Stimulated activated naive B cell treated with anti-CD40 and anti-IgM and Interleukin-4, amounts not matched to agents 10 μg/mL and 1 μg/mL and 100 μg/mL, for 72 hours (primary cell): Measurements from ENCODE around the gene PRTN3.
"Not testable (repeated sequence)": the region's sequence is repeated elsewhere in the genome, so short reads cannot be mapped to it uniquely, and the experiment has no call there.

Experiments used
- ATAC-seq, 2 donors: fragments of 150-1000 bp; cut with Tn5 transposase; replicated peaks; 2 replicates each; pipeline ENCODE4 v1.10.0; 2021; ENCODE audit warnings: moderate library complexity in 1 of 2
- DNase-seq: peaks from one replicate; pipeline ENCODE4 v3.0.0; 2021
- H3K27ac Mint-ChIP-seq: one replicate; pipeline ENCODE4 v1.8.0; 2022; ENCODE audit warnings: mild to moderate bottlenecking, mixed read lengths
- H3K27me3 Mint-ChIP-seq, 2 donors: one replicate each; pipeline ENCODE4 v1.8.0; 2022; ENCODE audit warnings: mixed read lengths in 2 of 2
- H3K36me3 Mint-ChIP-seq, 2 donors: one replicate each; pipeline ENCODE4 v1.8.0; 2022; ENCODE audit warnings: mixed read lengths in 2 of 2, mild to moderate bottlenecking in 1 of 2
- H3K4me1 Mint-ChIP-seq, 2 donors: one replicate each; pipeline ENCODE4 v1.8.0; 2022; ENCODE audit warnings: mixed read lengths in 2 of 2, mild to moderate bottlenecking in 1 of 2
- H3K4me3 Mint-ChIP-seq, 2 donors: one replicate each; pipeline ENCODE4 v1.8.0; 2022; ENCODE audit warnings: mild to moderate bottlenecking in 2 of 2, mixed read lengths in 2 of 2, moderate library complexity in 1 of 2
- H3K9me3 Mint-ChIP-seq, 2 donors: one replicate each; pipeline ENCODE4 v1.8.0; 2022; ENCODE audit warnings: mixed read lengths in 2 of 2, mild to moderate bottlenecking in 1 of 2

The PRTN3 gene

DNA sequence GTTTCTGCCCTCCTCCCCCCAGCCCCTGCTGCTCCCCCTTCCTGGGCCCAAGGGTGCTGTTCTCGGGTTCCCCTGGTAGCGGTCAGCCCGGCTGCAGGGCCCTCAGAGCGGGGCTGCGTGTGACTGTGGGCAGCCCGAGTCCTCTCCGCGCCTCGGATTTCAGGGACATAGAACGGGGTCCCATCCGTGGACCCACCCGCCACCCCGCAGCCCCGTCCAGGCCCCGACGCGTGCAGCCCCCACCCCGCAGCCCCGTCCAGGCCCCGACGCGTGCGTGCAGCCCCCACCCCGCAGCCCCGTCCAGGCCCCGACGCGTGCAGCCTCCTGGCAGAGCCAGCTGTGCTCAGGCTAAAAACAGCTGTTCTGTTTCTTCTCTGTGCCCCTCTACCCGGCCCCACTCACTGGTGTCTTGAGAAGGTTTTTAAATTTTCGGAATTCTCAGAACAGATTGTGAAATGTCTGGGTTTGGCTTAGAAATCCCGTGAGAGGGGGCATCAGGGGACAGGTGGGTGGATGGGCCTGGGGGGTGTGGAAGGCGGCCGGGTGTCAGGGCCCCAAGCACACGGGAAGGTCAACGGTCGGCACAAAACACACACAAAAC is 5.5 kb upstream of the PRTN3 start:
- H3K36me3 Mint-ChIP-seq: no peaks in the 10 kb centered on the region
- peaks cover 35 to 36% of the 10 kb centered on the region in 2 donors for H3K27me3 Mint-ChIP-seq
- peaks cover 0 to 3% of the 10 kb centered on the region in 2 donors for H3K4me1 Mint-ChIP-seq
- no peak overlapping the region for H3K4me3 Mint-ChIP-seq
- H3K9me3 Mint-ChIP-seq: no peaks in the 10 kb centered on the region
- no peak for DNase-seq
- no peak for ATAC-seq
- H3K27ac Mint-ChIP-seq: no peak overlapping the region

DNA sequence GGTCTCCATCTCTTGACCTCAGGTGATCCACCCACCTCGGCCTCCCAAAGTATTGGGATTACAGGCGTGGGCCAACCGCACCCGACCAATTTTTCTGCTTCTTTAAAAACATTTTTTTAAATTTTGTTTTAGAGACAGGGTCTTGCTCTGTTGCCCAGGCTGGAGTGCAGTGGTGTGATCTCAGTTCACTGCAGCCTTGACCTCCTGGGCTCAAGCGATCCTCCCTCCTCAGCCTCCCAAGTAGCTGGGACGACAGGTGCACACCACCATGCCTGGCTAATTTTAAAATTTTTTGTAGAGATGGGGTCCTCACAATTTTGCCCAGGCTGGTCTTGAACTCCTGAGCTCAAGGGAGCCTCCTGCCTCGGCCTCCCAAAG is 2.0 kb downstream of the PRTN3 start:
- not testable (repeated sequence) for H3K9me3 Mint-ChIP-seq, H3K4me3 Mint-ChIP-seq, H3K36me3 Mint-ChIP-seq, ATAC-seq, H3K27ac Mint-ChIP-seq, DNase-seq
- H3K27me3 Mint-ChIP-seq: peaks cover 47 to 57% of the 10 kb centered on the region in 2 donors
- H3K4me1 Mint-ChIP-seq: peaks cover 12 to 14% of the 10 kb centered on the region in 2 donors

DNA sequence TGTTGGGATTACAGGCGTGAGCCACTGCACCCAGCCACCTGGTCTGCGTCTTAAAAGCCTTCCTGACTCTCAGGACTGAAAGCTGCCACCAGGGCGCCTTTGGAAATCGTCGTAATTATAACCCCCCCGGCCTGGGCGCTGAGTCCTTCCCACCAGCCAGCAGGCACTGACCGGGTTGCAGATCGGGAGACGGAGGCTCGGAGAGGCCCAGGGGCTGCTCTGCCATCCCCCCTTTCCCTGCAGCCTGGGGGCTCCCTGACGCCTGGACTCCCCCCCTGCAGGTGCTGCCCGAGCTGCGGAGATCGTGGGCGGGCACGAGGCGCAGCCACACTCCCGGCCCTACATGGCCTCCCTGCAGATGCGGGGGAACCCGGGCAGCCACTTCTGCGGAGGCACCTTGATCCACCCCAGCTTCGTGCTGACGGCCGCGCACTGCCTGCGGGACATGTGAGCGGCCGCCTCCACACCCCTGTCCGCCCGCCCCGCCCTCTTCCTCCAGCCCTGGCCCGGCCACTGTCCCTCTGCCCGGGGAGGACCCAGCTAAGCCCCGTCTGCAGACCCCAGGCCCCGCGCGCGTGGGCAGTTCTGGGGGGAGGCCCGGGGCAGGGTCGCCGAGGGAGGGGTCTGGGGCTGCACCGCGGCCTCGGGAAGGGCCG is 2.5 kb downstream of the PRTN3 start:
- Mint-ChIP-seq H3K4me3 (no peak overlapping the region), H3K36me3 (peaks cover 0 to 8% of the 10 kb centered on the region in 2 donors), H3K27ac (peak overlapping the region; percentile 25), H3K4me1 (peaks cover 12 to 14% of the 10 kb centered on the region in 2 donors), H3K9me3 (peaks cover 0 to 5% of the 10 kb centered on the region in 2 donors), H3K27me3 (peaks cover 53 to 62% of the 10 kb centered on the region in 2 donors)
- DNase-seq (no peak), ATAC-seq (peak in 1 of 2 donors; percentile 44)

DNA sequence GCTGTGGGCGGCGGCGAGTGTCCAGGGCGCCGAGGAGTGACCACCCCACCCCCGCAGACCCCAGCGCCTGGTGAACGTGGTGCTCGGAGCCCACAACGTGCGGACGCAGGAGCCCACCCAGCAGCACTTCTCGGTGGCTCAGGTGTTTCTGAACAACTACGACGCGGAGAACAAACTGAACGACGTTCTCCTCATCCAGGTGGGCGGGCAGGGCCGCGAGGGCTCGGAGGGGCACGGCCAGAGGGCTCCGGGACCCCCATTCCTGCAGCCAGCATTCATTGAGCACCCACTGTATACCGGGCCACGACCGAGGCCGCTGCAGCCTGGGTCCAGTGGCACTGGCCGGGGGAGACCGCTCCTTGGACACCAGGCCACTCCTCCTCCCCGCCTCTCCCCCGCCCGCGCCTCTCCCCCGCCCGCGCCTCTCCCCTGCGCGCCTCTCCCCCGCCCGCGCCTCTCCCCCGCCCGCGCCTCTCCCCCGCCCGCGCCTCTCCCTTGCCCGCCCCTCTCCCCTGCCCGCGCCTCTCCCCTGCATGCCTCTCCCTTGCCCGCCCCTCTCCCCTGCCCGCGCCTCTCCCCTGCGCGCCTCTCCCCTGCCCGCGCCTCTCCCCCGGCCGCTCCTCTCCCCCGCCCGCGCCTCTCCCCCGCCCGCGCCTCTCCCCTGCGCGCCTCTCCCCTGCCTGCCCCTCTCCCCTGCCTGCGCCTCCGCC is 3.2 kb downstream of the PRTN3 start:
- peaks cover 52 to 64% of the 10 kb centered on the region in 2 donors for H3K27me3 Mint-ChIP-seq
- peaks cover 0 to 8% of the 10 kb centered on the region in 2 donors for H3K36me3 Mint-ChIP-seq
- ATAC-seq (no peak), DNase-seq (no peak)
- H3K27ac Mint-ChIP-seq: peak overlapping the region; percentile 80
- H3K4me3 Mint-ChIP-seq: peak overlapping the region in 1 of 2 donors; percentile 74
- H3K9me3 Mint-ChIP-seq: peaks cover 0 to 5% of the 10 kb centered on the region in 2 donors
- H3K4me1 Mint-ChIP-seq: peaks cover 12 to 14% of the 10 kb centered on the region in 2 donors

DNA sequence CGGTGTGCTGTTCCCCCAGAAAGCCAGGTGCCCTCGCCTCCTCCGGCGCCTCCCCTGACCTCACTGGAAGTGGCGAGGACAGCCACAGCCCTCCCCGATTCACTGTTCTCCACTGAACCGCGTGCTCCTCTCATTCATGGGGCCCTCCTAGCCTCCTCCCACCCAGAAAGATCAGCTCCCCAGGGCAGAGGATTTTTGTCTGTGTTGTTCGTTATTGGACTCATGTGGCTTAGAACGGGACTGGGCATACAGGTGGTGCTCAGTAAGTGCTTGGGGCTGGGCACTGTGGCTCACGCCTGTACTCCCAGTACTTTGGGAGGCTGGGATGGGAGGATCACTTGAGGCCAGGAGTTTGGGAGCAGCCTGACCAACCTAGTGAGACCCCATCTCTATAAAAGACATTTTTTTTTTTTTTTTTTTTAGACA is 3.8 kb downstream of the PRTN3 start:
- DNase-seq: no peak
- H3K4me1 Mint-ChIP-seq: peaks cover 12 to 13% of the 10 kb centered on the region in 2 donors
- H3K36me3 Mint-ChIP-seq: peaks cover 0 to 8% of the 10 kb centered on the region in 2 donors
- H3K27me3 Mint-ChIP-seq: peaks cover 49 to 64% of the 10 kb centered on the region in 2 donors
- peak in 1 of 2 donors; percentile 20 for ATAC-seq
- peaks cover 0 to 5% of the 10 kb centered on the region in 2 donors for H3K9me3 Mint-ChIP-seq
- H3K27ac Mint-ChIP-seq: peak overlapping the region; percentile 80
- H3K4me3 Mint-ChIP-seq: peak overlapping the region in 1 of 2 donors; percentile 74

DNA sequence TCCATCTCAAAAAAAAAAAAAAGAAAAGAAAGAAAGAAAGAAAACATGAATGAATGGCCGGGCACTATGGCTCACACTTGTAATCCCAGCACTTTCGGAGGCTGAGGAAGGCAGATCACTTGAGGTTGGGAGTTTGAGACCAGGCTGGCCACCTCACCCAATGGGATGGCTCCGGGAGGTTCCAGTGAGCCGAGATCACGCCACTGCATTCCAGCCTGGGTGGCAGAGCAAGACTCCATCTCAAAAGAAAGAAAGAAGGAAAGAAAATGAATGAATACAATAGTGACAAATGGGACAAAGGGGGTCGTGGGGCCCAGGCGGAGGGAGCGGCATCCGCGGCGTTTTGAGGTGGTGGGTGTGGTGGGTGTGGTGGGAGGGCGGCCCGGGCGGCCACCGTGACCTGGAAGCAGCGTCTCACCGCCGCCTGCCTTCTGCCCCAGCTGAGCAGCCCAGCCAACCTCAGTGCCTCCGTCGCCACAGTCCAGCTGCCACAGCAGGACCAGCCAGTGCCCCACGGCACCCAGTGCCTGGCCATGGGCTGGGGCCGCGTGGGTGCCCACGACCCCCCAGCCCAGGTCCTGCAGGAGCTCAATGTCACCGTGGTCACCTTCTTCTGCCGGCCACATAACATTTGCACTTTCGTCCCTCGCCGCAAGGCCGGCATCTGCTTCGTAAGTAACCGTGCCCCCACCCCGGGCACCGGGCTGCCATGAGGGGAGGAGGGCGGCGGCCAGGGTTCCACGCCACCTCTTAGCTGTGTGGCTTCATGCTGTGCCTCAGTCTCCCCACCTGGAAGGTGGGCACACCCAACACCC is 5.1 kb downstream of the PRTN3 start:
- H3K4me1 Mint-ChIP-seq: peaks cover 11 to 12% of the 10 kb centered on the region in 2 donors
- H3K9me3 Mint-ChIP-seq: peaks cover 0 to 5% of the 10 kb centered on the region in 2 donors
- ATAC-seq: no peak
- H3K36me3 Mint-ChIP-seq: peaks cover 0 to 8% of the 10 kb centered on the region in 2 donors
- H3K4me3 Mint-ChIP-seq: no peak overlapping the region
- H3K27ac Mint-ChIP-seq: no peak overlapping the region
- H3K27me3 Mint-ChIP-seq: peaks cover 53 to 75% of the 10 kb centered on the region in 2 donors
- DNase-seq: no peak

DNA sequence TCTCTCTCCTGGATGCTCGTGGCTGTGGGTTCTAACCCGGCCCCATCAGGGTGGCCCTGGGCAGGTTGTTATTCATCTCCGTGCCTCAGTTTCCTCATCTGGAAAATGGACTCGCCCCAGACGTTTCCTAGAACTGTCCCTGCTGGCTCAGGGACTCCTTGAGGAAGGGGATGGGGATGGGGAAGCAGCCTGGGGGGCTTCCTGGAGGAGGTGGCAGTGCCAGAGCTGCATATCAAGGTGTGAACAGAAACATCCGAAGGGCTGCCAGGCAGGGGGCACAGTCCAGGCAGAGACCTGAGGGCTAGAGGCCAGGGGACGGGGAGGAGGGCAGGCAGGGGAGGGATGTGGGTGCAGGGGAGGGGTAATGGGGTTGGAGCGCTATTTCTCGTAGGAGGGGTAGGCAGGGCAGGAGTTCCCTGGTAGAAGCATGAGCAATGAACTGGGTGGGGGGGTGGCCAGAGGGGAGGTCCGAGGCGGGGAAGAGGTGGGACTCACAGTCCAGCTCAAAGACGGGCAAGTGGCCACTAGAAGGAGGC is 7.7 kb downstream of the PRTN3 start:
- H3K27me3 Mint-ChIP-seq: peaks cover 47 to 80% of the 10 kb centered on the region in 2 donors
- H3K4me3 Mint-ChIP-seq: no peak overlapping the region
- no peak overlapping the region for H3K27ac Mint-ChIP-seq
- H3K9me3 Mint-ChIP-seq: no peaks in the 10 kb centered on the region
- DNase-seq (no peak), ATAC-seq (no peak)
- H3K36me3 Mint-ChIP-seq: peaks cover 0 to 4% of the 10 kb centered on the region in 2 donors
- peaks cover 6 to 12% of the 10 kb centered on the region in 2 donors for H3K4me1 Mint-ChIP-seq

DNA sequence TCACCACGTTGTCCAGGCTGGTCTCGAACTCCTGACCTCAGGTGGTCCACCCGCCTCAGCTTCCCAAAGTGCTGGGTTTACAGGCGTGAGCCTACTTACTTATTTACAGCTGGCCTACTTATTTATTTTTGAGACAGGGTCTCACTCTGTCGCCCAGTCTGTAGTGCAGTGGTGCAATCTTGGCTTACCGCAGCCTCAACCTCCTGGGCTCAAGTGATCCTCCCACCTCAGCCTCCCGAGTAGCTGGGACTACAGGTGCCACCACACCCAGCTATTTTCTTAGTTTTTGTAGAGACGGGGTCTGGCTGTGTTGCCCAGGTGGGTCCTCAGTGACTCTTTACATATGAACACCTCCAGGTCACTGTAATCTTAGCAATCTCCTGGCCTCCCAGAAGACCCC is 8.4 kb downstream of the PRTN3 start:
- H3K27ac Mint-ChIP-seq, H3K4me3 Mint-ChIP-seq, DNase-seq, H3K9me3 Mint-ChIP-seq, H3K36me3 Mint-ChIP-seq, ATAC-seq: not testable (repeated sequence)
- H3K4me1 Mint-ChIP-seq: peaks cover 6 to 12% of the 10 kb centered on the region in 2 donors
- H3K27me3 Mint-ChIP-seq: peaks cover 47 to 78% of the 10 kb centered on the region in 2 donors

DNA sequence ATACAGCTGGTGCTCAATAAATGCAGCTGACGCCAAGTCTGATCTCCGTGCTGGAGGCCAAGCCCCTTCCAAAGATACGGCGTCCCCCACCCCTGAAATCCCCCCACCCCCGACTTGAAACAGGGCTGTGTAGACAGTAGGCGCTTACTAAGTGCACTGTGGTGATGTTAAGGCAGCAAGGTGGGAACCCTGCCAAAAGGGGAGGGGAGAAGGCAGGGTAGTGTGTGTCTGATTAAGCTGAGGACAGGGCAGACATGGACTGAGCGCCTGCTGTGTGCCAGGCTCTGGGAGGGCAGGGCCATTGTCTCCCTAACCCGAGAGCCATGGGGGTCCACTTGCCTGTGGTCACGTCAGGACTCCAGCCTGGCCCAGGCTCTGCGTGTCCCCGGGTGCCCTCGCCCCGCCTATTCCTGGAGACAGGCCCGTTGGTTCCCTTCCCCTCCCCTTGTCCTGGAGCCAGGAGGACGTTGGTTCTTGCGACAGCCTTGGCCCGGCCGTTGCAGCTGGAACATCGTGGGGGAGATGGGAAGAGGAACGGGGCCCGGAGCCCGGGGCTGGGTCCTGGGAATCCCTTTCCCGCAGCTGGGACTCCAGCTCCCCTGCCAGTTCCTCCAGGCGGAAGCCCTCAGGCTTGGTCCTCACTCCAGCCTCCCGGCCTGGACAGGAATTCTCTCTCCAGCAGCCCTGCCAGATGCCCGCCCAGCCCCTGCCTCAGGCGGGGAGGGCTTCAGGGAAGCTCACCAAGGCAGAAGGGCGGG is 9.6 kb downstream of the PRTN3 start:
- peak; percentile 43 to 49 for ATAC-seq

DNA sequence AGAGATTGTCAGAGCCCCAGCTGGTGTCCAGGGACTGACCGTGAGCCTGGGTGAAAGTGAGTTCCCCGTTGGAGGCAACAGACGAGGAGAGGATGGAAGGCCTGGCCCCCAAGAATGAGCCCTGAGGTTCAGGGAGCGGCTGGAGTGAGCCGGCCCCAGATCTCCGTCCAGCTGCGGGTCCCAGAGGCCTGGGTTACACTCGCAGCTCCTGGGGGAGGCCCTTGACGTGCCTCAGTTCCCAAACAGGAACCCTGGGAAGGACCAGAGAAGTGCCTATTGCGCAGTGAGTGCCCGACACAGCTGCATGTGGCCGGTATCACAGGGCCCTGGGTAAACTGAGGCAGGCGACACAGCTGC is 10.2 kb downstream of the PRTN3 start:
- no peak for ATAC-seq
- H3K27me3 Mint-ChIP-seq: peaks cover 32 to 60% of the 10 kb centered on the region in 2 donors
- no peak for DNase-seq
- no peaks in the 10 kb centered on the region for H3K36me3 Mint-ChIP-seq
- H3K27ac Mint-ChIP-seq: no peak overlapping the region
- H3K4me3 Mint-ChIP-seq: no peak overlapping the region
- H3K4me1 Mint-ChIP-seq: no peaks in the 10 kb centered on the region
- no peaks in the 10 kb centered on the region for H3K9me3 Mint-ChIP-seq

More for the DNA sequence above, 9.6 kb downstream of the PRTN3 start:
- H3K9me3 Mint-ChIP-seq: no peaks in the 10 kb centered on the region
- H3K27me3 Mint-ChIP-seq: peaks cover 38 to 66% of the 10 kb centered on the region in 2 donors
- no peak overlapping the region for H3K27ac Mint-ChIP-seq
- no peaks in the 10 kb centered on the region for H3K36me3 Mint-ChIP-seq
- no peak overlapping the region for H3K4me3 Mint-ChIP-seq
- peaks cover 4% of the 10 kb centered on the region in 2 donors for H3K4me1 Mint-ChIP-seq
- no peak for DNase-seq

DNA sequence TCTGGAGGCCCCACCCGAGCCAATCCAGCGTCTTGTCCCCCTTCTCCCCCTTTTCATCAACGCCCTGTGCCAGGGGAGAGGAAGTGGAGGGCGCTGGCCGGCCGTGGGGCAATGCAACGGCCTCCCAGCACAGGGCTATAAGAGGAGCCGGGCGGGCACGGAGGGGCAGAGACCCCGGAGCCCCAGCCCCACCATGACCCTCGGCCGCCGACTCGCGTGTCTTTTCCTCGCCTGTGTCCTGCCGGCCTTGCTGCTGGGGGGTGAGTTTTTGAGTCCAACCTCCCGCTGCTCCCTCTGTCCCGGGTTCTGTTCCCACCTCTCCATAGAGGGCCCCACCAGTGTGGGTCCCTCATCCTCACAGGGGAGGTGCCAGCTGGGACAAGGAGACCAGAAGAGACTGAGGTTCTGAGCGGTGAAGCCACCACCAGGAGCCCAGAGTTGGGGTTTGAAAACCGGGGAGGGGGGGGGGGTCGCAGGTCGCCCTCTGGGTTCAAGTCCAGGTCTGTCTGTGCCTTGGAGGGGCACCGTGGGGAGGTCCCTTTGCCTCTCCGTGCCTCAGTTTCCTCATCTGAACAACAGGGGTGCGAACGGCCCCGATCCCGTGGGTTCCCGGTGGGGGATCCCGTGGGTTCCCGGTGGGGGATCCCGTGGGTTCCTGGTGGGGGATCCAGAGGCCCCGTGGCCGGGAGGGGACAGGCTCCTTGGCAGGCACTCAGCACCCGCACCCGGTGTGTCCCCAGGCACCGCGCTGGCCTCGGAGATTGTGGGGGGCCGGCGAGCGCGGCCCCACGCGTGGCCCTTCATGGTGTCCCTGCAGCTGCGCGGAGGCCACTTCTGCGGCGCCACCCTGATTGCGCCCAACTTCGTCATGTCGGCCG is 11.6 kb downstream of the PRTN3 start, which contains the start of gene ELANE:
Gene ELANE, plus strand, starts transcription at position 168 of the 878 bp plus-strand sequence. Its CDS starts 26 bp downstream, at position 194.
- Mint-ChIP-seq H3K27ac (no peak within 1 kb of the TSS), H3K9me3 (no peaks in the 10 kb centered on the region), H3K27me3 (peaks cover 24 to 46% of the 10 kb centered on the region in 2 donors), H3K4me1 (no peaks in the 10 kb centered on the region), H3K4me3 (no peak within 1 kb of the TSS), H3K36me3 (no peaks in the 10 kb centered on the region)
- no peak for DNase-seq
- no peak for ATAC-seq

DNA sequence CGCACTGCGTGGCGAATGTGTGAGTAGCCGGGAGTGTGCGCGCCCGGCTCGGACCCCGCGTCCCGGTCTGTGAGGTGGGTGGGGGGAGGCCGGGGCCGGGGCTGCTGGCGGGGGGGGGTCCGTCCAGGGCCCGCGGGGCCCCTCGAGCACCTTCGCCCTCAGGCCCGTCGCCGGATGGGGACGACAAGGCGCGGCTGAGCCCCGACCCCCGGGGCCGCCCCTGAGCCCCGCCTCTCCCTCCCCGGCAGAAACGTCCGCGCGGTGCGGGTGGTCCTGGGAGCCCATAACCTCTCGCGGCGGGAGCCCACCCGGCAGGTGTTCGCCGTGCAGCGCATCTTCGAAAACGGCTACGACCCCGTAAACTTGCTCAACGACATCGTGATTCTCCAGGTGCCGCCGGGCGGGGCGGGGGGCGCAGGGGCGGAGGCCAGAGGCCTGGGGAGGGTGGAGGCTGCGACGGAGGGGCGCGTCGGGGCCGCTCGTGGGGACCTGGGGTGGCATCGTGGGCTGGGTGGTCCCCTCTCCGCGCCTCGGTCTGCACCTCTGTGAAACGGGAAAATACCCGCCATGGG is 12.3 kb downstream of the PRTN3 start:
- H3K27me3 Mint-ChIP-seq: peaks cover 19 to 46% of the 10 kb centered on the region in 2 donors
- ATAC-seq (no peak), DNase-seq (no peak)
- H3K4me1 Mint-ChIP-seq: no peaks in the 10 kb centered on the region
- no peak overlapping the region for H3K4me3 Mint-ChIP-seq
- H3K36me3 Mint-ChIP-seq: no peaks in the 10 kb centered on the region
- no peak overlapping the region for H3K27ac Mint-ChIP-seq
- peaks cover 0 to 1% of the 10 kb centered on the region in 2 donors for H3K9me3 Mint-ChIP-seq
